Measurements from ENCODE around the gene GRK5.

Gene GRK5

GRCh38 chr10:119353421-119353820 is 146.1 kb downstream of the GRK5 start:
- no peak for TF ChIP-seq CTCF (IDR thresholded peaks at IDR 0.05; ENCODE audit: low read depth, low read length, missing control alignments)
- Histone ChIP-seq H3K27me3 (replicated peaks) (no peaks in the 10 kb centered on the region), H3K36me3 (replicated peaks) (no peaks in the 10 kb centered on the region), H3K4me3 (ENCODE audit: low read depth, low read length) (no peak overlapping the region), H3K27ac (no peak overlapping the region)
- in situ Hi-C loops (cut with HindIII; ENCODE audit: low pct_ligation_motif_present, low sequenced_read_pairs): no loop called here
- DNase-seq: no peak

- DNase-seq: no peak
- in situ Hi-C loops (cut with HindIII; ENCODE audit: low pct_ligation_motif_present, low sequenced_read_pairs): no loop called here
- no peaks in the 10 kb centered on the region for H3K27me3 ChIP-seq (replicated peaks)
- no peak overlapping the region for H3K27ac ChIP-seq
- no peak overlapping the region for H3K4me3 ChIP-seq (ENCODE audit: low read depth, low read length)
- H3K36me3 ChIP-seq (replicated peaks): no peaks in the 10 kb centered on the region
- peak; percentile 58 for TF ChIP-seq CTCF (IDR thresholded peaks at IDR 0.05; ENCODE audit: low read depth, low read length, missing control alignments)
Measured at GRCh38 chr10:119355930-119356329, 148.6 kb downstream of the GRK5 start.

- DNase-seq: no peak
- in situ Hi-C loops (cut with HindIII; ENCODE audit: low pct_ligation_motif_present, low sequenced_read_pairs): no loop called here
- Histone ChIP-seq H3K27ac (no peak overlapping the region), H3K27me3 (replicated peaks) (no peaks in the 10 kb centered on the region), H3K4me3 (ENCODE audit: low read depth, low read length) (no peak overlapping the region), H3K36me3 (replicated peaks) (no peaks in the 10 kb centered on the region)
- TF ChIP-seq CTCF (IDR thresholded peaks at IDR 0.05; ENCODE audit: low read depth, low read length, missing control alignments): no peak
Measured at GRCh38 chr10:119357412-119358151, 150.2 kb downstream of the GRK5 start.

GRCh38 chr10:119358152-119358512 is 150.8 kb downstream of the GRK5 start:
- TF ChIP-seq CTCF (IDR thresholded peaks at IDR 0.05; ENCODE audit: low read depth, low read length, missing control alignments): no peak
- Histone ChIP-seq H3K27me3 (replicated peaks) (no peaks in the 10 kb centered on the region), H3K4me3 (ENCODE audit: low read depth, low read length) (no peak overlapping the region), H3K27ac (no peak overlapping the region), H3K36me3 (replicated peaks) (no peaks in the 10 kb centered on the region)
- DNase-seq: no peak
- in situ Hi-C loops (cut with HindIII; ENCODE audit: low pct_ligation_motif_present, low sequenced_read_pairs): no loop called here

- Histone ChIP-seq H3K36me3 (replicated peaks) (no peaks in the 10 kb centered on the region), H3K27ac (no peak overlapping the region), H3K27me3 (replicated peaks) (no peaks in the 10 kb centered on the region), H3K4me3 (ENCODE audit: low read depth, low read length) (no peak overlapping the region)
- DNase-seq: no peak
- TF ChIP-seq CTCF (IDR thresholded peaks at IDR 0.05; ENCODE audit: low read depth, low read length, missing control alignments): no peak
- in situ Hi-C loops (cut with HindIII; ENCODE audit: low pct_ligation_motif_present, low sequenced_read_pairs): no loop called here
Measured at GRCh38 chr10:119358567-119358966, 151.2 kb downstream of the GRK5 start.

GRCh38 chr10:119359025-119359424 is 151.7 kb downstream of the GRK5 start:
- Histone ChIP-seq H3K27me3 (replicated peaks) (no peaks in the 10 kb centered on the region), H3K27ac (no peak overlapping the region), H3K36me3 (replicated peaks) (no peaks in the 10 kb centered on the region), H3K4me3 (ENCODE audit: low read depth, low read length) (no peak overlapping the region)
- in situ Hi-C loops (cut with HindIII; ENCODE audit: low pct_ligation_motif_present, low sequenced_read_pairs): no loop called here
- DNase-seq: no peak
- no peak for TF ChIP-seq CTCF (IDR thresholded peaks at IDR 0.05; ENCODE audit: low read depth, low read length, missing control alignments)

All from brain microvascular endothelial cell (primary cell).